ENCODE results near the gene NEURL1. TPM values are rescaled to one million over a fixed set of nuclear protein-coding genes. Genes with fewer than 3 reads are reported as not detected.

NEURL1 gene, protein sequence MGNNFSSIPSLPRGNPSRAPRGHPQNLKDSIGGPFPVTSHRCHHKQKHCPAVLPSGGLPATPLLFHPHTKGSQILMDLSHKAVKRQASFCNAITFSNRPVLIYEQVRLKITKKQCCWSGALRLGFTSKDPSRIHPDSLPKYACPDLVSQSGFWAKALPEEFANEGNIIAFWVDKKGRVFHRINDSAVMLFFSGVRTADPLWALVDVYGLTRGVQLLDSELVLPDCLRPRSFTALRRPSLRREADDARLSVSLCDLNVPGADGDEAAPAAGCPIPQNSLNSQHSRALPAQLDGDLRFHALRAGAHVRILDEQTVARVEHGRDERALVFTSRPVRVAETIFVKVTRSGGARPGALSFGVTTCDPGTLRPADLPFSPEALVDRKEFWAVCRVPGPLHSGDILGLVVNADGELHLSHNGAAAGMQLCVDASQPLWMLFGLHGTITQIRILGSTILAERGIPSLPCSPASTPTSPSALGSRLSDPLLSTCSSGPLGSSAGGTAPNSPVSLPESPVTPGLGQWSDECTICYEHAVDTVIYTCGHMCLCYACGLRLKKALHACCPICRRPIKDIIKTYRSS
- total RNA-seq (2014; rRNA removed; shearing (Covaris generic)) = 0.53 and 0.66 TPM in 2 replicates

DNA sequence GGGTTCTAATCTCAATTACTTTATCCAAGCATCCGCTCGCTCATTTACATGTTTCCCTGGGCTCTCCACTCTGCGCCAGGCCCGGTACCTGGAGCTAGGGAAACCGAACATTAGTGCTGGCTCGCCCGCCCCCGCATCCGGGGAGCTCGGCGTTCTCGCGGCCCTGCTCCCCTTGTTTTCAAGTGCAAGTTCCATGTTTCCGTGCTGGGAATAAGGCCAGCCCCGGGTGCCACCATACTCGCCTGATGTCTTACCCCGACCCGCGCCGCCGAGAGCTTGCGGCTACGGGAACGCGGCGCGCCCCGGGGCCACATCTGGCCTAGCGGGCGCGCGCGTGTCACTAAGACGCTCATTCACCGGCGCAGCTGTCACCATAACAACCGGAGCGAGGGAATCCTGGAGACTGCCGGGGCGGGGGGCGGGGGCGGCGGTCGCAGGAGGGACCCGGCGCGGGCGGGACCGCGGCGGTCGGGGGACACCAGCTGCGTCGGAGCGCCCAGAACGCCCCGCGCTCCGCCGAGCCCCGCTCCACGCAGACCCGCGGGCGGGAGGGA is at the start of gene NEURL1:
Gene NEURL1, plus strand, starts transcription at position 344 of the 554 bp plus-strand sequence. CDS start 683 bp downstream, outside the sequence.

DNA sequence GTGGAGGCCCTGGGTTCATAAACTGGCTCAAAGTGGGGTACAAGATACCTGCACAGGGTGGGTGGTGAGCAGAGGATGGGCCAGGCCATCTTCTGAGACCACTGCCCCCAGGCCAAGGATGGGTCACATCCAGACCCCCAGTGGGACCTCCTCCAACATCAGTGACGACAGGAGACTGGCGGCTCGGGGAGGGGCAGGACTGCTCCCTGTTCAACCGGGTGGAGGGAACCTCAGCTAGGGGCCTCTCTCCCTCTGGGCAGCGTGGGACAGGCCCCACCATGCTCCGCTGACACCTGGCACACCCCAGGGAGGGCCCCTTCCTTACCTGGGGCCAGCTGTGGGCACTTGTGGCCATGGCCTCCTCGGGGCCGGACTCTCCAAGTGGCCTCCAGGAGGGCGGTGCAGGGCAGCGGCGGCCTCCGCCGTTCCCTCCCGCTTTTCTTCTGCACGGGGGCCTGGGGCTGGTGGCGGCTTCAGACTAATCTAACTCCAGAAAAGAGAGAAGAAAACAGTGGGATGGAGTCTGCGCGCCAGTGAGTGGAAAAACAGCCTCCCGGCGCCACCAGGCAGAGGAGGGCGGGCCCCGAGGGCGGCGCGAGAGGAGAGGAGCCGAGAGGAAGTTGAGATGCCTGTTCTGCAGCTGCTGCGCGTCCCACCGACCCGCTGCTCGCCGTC is 41.5 kb upstream of the NEURL1 start, which contains the start of gene CALHM2:
Gene CALHM2, minus strand, starts transcription at position 540 of the 675 bp plus-strand sequence. CDS start 2,429 bp downstream, outside the sequence.

DNA sequence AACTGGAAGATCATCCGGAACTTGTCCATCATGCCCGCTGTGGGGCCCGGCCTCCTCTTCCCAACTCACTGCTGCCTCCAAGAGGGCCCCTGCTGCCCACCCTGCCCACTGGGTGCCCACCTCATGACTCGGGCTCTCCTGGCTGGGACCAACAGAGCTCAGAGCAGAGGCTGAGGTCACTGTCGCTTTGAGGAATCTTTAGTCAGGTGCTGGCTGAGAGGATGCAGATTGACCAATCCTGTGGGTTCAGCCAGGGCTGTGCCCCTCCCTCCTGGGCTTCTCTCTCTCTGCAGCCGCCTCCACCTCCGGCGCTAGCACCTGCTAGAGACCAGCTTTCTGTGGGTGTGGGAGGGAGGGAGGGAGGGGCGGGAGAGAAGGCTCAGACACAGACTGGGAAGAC is 34.8 kb upstream of the NEURL1 start, which contains the start of gene CALHM1:
Gene CALHM1, minus strand, starts transcription at position 181 of the 400 bp plus-strand sequence. Its CDS starts 149 bp downstream, at position 32.

DNA sequence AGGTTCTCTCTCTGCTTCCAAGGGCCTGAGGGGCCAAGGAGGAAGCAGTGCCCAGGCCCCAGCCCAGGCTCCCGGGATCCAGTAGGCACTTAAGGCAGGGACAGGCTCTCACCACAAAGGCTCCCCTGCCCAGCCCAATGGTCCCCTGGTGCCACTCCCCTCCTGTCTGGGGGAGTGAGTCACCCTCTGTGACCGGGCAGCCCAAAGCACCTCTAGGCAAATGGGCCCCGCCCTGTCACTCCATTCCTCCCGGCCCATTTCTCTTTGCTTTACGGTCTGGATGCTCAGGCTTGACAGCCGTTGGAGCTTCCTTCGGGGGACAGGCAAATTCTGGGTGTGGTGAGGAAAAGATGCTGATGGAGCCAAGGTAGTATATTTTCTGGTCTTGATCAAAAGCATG is 14.4 kb upstream of the NEURL1 start, which contains the start of gene CALHM3:
Gene CALHM3, minus strand, starts transcription at position 106 of the 400 bp plus-strand sequence. CDS start 208 bp downstream, outside the sequence.

Other genes with a start within 250 kb of the NEURL1 start
- gene RPEL1, start 247.8 kb upstream of the NEURL1 start, total RNA-seq (2014; rRNA removed; shearing (Covaris generic)) = not detected in 2 replicates
- gene INA, start 216.6 kb upstream of the NEURL1 start, total RNA-seq (2014; rRNA removed; shearing (Covaris generic)) = not detected in 2 replicates
- gene PCGF6, start 142.6 kb upstream of the NEURL1 start, total RNA-seq (2014; rRNA removed; shearing (Covaris generic)) = 20.9 and 23.4 TPM in 2 replicates
- 8.6 and 11.0 TPM in 2 replicates for gene TAF5, start 125.7 kb upstream of the NEURL1 start, total RNA-seq (2014; rRNA removed; shearing (Covaris generic))
- 125 and 156 TPM in 2 replicates for gene ATP5MK, start 97.2 kb upstream of the NEURL1 start, total RNA-seq (2014; rRNA removed; shearing (Covaris generic))
- gene PDCD11, start 97.1 kb upstream of the NEURL1 start, total RNA-seq (2014; rRNA removed; shearing (Covaris generic)) = 89.6 and 98.2 TPM in 2 replicates
- gene CALHM2, start 41.3 kb upstream of the NEURL1 start, total RNA-seq (2014; rRNA removed; shearing (Covaris generic)) = 20.2 and 23.8 TPM in 2 replicates
- not detected in 2 replicates for gene CALHM1, start 34.8 kb upstream of the NEURL1 start, total RNA-seq (2014; rRNA removed; shearing (Covaris generic))
- gene CALHM3, start 14.5 kb upstream of the NEURL1 start, total RNA-seq (2014; rRNA removed; shearing (Covaris generic)) = 0.34 and 1.2 TPM in 2 replicates